Sigmoid colon (tissue), 4 donors: ENCODE results near the gene STS.

ENCODE experiments used
- EP300 ChIP-seq, 4 donors: sonication (generic); formaldehyde crosslinking; IDR thresholded peaks; one replicate each; pipeline ENCODE4 v1.6.1; 2017; ENCODE audit warnings: antibody characterized with exemption in 4 of 4
- POLR2A ChIP-seq, 2 donors: fragments of 450-650 bp; IDR thresholded peaks; one replicate each; pipeline ENCODE4 v1.6.1; 2016; ENCODE audit warnings: antibody characterized with exemption in 2 of 2, mild to moderate bottlenecking in 2 of 2, moderate library complexity in 2 of 2
- TF ChIP-seq, protein P1 (sequence below), 4 experiments: fragments of 450-650 bp in 3 of 4; fragments of 200-600 bp in 1 of 4; IDR thresholded peaks; one replicate each; pipeline ENCODE4 v1.5.1; 2016 to 2019; ENCODE audit warnings: antibody characterized with exemption in 4 of 4, mild to moderate bottlenecking in 3 of 4, moderate library complexity in 2 of 4

DNA sequence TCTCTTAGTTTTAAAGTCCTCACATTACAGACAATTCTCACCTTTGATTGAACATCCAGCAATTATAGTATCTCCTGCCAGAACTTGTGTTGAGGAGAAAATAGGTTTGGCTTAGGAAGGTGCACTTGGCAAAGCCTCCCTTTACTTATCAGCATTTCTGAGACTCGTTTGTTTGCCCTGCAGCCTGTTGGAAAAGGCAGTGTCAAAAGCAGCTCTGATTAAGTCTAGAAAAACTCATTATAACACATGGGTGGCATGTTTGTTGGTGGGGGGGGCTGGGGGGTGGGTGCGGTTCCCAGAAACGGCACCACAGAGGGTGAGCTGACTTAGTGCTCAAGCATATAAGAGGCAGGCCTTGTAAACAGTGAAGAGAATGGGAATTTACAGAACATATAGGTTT, 22.1 kb downstream of the STS start:
- TF ChIP-seq, protein P1, sequence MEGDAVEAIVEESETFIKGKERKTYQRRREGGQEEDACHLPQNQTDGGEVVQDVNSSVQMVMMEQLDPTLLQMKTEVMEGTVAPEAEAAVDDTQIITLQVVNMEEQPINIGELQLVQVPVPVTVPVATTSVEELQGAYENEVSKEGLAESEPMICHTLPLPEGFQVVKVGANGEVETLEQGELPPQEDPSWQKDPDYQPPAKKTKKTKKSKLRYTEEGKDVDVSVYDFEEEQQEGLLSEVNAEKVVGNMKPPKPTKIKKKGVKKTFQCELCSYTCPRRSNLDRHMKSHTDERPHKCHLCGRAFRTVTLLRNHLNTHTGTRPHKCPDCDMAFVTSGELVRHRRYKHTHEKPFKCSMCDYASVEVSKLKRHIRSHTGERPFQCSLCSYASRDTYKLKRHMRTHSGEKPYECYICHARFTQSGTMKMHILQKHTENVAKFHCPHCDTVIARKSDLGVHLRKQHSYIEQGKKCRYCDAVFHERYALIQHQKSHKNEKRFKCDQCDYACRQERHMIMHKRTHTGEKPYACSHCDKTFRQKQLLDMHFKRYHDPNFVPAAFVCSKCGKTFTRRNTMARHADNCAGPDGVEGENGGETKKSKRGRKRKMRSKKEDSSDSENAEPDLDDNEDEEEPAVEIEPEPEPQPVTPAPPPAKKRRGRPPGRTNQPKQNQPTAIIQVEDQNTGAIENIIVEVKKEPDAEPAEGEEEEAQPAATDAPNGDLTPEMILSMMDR (IDR thresholded peaks at IDR 0.05): no peak
- no peak for TF ChIP-seq POLR2A (IDR thresholded peaks at IDR 0.05)
- TF ChIP-seq EP300 (IDR thresholded peaks at IDR 0.05): no peak
